ENCODE data around the gene PCARE.

The PCARE gene

DNA sequence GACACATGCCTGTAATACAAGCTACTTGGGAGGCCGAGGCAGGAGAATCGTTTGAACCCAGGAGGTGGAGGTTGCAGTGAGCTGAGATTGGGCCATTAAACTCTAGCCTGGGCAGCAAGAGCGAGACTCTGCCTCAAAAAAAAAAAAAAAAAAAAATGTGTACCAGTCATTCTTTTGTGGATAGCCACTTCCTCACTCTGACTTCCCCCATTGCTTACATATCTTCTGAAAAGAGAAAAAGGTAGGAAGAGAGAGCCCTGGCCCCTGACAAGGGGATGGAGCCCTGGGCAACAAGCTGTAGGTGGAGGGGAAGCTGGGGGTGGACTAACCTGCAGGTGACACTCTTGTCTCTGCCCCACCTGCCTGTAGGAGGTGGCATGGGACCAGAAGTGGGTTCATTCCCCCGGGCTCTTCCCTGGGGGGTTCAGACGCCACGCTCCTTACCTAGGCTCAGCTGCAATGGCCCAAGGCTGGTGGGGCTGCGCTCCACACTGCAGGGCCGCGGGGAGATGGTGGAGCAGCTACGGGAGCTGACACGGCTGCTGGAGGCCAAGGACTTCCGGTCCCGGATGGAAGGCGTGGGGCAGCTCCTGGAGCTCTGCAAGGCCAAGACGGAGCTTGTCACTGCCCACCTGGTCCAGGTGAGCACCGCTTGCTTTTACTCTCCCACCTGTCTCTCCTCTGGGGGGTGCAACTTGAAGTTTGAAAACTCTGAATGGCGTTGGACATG, 39.1 kb downstream of the PCARE start:
- no peak for DNase-seq (ENCODE audit: low spot score)

DNA sequence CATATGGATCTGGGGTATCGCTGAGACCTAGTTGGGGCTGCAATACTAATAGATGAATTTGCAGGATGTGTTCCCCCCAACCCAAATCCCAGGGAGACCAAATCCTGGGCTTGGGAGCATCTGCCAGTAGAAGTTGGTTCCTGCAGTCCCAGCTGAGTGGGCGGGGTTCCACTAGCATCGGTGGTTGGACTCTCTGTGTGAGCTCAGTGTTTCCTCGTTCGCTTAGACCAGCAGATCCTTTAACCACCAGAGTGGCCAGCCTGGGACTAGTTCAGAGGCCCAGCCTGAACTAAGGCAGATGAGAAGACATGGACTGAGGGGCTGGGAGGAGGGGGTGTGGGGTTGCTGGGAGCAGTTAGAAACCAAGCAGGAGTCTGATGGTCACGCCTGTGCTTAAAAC, 40.7 kb downstream of the PCARE start:
- no peak for DNase-seq (ENCODE audit: low spot score)

DNA sequence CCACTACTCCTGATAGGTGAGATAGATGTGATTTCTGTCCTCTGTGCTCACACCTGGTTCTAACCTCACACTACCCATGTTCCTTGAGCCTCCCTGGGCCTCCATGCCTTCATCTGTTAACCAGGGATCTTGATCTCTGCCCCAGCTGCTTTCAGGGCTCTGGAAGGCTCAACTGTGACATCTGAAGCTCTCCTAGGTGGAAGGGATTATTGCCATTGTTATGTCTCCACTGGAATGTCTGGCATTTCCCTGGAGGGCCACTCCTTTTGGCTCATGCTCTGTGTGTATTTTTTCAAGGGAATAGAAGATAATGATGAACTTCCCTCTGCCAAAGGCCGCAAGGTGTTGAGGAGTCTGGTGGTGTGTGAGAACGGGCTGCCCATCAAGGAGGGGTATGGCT, 41.2 kb downstream of the PCARE start:
- DNase-seq (ENCODE audit: low spot score) = no peak

DNA sequence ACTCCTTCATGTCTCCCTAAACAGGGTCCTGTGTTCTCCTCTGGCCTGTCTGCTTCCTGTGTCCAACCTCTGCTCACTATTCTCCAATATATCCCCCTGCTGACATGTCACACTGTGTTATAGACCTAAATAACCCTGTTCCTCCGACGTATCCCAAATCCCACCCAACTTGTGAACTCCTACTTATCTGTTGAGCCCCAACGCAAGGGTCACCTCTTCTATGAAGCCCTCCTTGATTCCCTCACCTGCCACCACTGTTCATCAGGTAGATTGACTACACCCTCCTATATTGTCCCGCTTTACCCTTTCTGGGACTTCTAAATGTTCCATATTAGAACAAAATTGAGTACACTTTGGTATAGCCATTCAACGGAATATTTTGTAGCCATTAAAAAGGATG, 42.1 kb downstream of the PCARE start:
- no peak for DNase-seq (ENCODE audit: low spot score)

DNA sequence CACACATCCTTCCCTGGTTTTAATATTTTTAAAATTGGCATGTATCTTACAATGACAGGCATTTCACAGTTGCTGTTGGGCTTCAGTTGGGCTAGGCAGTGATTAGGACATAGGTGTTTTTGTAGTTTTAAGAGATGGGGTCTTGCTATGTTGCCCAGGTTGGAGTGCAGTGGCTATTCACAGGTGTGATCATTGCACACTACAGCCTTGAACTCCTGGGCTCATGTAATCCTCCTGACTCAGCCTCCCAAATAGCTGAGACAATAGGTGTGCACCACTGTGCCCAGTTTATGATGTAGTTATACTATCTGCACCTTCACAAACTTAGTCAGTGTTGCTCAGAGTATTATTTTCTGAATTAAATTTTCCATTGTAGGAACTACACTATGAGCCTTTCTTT, 43.3 kb downstream of the PCARE start:
- no peak for DNase-seq (ENCODE audit: low spot score)

DNA sequence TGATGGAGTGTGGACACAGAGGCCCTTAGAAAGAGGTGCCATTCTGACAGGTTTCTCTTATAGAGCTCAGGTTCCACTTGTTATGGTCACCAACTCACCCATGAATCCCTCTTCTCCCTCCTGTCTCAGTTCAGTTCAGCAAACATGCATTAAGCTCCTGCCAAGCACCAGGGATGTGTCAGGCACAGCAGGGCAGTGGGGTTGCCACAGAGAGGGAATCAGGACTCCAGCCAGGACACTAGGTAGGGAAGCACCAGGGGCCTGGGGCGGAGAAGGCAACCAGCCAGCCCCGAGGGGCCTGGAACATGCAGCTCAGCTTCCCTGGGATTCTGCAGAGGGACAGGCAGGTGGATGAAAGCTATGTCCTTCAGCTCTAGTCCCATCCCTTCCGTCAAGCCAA, 48.6 kb downstream of the PCARE start:
- DNase-seq (ENCODE audit: low spot score) = no peak

DNA sequence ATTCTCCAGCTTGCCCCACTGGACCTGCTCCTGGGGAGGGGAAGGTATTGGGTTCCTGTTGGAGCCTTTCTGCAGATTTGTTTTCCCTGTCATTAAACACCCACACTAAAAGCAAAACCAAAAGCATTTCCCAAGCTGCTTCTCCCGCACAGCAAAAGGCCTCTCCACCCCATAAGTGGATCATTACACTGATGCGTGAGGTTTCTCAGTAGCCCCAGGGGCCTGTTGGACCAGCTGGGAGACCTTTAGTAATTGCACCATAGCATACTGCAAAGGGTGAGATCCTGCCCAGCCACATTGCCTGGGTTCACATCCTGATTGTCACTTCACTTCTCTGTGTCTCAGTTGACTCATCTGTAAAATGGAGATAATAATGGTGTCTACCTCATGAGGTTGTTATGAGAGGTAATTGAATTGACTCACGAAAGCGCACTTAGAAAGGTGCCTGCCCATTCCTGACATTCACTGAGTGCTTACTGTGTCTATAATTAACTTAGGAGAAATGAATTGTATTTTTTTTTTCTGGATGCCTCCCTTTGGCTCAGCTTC, 49.4 kb downstream of the PCARE start:
- DNase-seq (ENCODE audit: low spot score) = no peak

DNA sequence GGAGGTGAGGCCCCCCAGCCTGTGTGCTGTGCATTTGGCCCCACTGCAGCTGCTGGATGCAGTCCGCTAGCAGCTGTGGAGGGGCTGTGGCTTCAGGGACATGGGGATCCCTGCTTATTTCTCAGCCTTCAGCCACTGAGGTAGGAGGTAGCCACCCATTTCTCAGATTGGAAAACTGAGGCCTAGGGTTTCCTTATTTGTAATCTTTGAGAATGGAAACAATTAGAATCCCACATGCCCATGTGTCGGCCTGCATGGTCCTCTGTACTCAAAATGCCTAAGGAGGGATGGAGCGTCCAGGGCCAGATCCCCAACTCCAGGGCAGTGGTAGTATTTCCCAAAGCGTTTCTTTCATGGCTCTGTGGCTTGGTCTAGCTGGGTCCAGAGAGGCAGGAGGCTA, 51.1 kb downstream of the PCARE start:
- no peak for DNase-seq (ENCODE audit: low spot score)

DNA sequence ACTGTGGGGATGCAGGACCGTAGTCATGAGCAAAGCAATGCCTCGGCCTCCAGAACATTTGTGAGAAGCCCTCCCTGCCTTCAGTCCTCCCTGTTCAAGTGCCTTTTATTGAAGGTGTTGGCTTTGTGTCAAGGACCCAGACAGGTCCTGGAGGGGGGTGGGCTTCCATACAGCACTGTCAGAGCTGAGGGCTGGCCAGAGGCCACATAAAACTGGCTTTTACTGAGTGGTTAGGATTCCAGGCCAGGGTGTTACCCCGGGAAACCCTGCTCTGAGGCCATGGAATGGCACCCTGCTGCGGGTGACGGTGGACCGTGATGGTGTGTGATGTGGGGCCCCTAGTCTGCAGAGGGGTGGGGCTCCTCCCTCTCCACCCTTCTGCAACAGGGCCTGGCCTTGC, 51.6 kb downstream of the PCARE start:
- DNase-seq (ENCODE audit: low spot score) = no peak

DNA sequence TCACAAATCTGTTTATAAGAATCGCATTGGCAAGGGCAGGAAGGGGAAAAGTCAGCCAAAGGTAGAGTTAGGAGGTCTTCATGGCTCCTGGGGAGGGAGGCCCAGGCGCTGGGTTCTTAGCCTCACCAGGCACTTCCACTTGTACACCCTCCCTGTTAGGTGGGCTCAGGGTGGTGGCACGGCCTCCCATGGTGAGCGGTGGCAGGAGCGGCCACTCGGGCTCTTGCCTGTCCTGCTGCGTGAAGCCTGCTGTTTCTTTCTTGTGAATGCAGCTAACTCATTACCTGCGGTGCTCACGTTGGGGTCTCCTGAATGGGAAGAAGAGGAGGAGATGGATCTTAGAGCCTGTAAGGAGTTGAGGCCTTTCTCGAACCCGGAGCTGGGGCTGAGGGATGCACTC, 52.4 kb downstream of the PCARE start:
- DNase-seq (ENCODE audit: low spot score) = no peak

DNA sequence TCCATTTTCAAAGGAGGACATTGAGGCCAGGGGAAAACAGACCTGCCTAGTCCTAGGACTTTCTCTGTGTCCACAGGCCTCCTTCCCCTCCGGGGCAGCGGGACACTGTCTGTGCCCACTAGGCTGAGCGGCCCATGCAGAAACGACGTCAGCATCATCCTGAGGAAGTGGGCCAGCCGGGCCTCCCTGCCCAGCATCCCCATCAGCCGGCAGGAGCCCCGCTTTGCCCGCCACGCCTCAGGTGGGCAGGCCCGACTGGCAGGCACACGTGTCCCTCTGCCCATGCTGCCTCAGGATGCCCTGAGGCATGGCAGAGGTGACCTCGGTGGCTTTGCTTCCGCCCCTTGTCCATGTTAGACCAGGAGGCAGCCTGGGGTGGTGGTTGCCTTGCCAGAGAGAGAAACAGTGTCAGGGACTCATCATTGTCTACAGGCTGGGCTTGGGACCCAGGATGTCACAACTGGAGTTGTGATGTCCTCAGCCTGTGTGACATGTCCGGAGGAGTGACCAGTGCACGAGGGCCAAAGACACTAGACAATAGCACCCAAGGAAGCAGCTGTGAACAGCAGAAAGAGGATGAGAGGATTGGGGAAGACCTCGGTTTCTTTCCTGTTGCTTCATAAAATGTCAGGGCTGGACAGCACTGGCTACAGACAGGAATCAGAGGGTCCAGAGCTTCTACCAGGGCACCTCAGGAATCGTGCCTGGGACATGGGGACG, 56.4 kb downstream of the PCARE start:
- no peak for DNase-seq (ENCODE audit: low spot score)

DNA sequence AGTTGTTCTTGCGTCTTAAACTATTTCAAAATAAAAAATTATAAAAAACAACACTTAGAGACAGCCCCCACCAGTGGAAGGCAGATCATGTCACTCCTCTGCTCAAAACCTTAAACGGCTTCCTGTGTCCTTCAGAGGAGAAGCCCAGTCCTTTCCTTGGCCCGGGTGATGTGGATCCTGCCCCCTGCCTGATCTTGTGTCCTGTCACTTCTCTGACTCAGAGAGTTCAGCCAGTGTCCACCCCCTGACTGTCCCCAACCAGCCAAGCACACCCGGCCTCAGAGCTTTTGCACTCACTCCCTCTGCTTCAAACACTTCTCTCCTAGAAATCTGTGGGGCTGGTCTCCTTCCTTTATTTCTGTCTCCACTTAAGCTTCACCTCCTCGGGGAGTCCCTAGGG, 57.8 kb downstream of the PCARE start:
- no peak for DNase-seq (ENCODE audit: low spot score)

DNA sequence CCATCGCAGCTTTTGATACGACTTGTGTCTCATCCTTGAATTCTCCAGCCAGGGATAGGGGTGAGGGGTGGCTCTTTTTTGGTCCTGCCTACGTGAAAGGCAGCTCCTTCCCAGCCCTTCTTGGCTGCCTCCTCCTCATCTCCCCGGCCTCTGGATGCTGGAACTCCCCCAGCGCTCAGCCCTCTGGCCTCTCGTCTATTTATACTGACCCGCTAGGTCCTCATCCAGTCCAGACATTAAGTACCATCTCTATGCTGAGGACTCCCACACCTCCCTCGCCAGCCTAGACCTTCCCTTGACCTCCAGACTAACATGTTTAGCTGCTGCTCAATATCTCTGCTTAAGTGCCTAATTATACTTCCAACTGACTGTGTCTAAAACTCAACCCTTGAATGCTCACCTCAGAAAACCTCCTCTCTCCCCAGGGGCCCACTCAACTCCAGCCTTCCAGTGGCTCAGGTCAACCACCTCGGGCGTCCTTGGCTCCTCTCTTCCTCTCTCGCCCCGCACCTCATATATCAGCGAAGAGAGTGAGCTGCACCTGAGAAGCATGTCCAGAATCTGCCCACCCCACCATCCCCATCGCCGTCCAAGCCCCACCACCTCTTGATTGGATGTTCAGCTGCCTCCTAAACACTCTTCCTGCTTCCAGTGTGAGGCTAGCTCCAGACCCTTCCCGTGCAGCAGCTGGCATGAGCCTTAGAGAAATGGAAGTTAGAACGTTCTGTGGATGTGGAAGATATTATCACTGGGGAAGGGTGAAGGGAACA, 58.4 kb downstream of the PCARE start:
- DNase-seq (ENCODE audit: low spot score) = no peak

DNA sequence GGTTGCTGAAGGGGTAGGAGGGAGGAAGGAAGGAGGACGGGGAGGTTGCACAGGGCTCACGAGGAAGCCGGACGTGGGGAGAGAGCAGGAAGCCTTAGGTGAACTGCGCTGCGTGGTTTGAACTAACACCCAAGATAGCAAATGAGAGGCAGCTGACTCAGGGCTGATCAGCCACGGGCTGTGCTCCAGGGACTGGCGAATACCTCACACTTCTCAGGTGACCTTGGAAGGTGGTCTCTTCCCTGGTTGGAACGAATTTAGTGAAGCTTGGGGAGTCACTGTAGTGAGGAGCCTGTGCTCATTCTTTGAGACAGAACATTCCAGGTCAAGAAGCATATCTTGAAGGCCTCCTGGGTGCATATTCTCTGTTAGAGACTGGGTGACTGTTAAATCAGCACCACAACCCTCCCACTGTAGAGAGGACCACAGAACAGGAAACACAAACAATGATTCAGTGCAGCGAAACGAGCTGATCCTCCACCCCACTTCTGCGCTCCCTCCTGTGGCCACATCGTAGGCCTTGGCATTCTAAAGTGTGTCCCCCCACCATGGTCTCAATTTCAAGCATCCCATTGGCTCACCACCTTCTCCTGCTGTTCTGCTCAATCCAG, 59.4 kb downstream of the PCARE start:
- DNase-seq (ENCODE audit: low spot score) = peak; percentile 73

DNA sequence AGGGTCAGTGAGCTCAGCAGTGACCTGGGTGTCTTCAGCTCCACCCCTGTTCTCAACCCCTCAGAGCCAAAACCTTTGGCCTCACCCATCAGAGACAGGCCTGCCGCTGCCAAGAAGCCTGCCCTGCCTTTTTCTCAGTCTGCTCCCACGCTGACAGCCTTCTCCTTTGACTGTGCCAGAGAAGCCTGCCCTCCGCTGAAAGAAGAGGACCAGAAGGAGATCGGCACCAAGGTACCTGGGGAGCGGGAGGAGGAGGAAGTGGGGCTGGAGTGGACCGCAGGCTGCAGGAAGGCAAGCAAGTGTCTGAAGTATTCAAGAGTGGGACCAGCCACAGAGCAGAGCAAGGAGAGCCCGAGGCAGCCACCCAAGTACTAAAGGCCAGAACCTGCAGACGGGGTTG, 60.0 kb downstream of the PCARE start:
- no peak for DNase-seq (ENCODE audit: low spot score)

DNA sequence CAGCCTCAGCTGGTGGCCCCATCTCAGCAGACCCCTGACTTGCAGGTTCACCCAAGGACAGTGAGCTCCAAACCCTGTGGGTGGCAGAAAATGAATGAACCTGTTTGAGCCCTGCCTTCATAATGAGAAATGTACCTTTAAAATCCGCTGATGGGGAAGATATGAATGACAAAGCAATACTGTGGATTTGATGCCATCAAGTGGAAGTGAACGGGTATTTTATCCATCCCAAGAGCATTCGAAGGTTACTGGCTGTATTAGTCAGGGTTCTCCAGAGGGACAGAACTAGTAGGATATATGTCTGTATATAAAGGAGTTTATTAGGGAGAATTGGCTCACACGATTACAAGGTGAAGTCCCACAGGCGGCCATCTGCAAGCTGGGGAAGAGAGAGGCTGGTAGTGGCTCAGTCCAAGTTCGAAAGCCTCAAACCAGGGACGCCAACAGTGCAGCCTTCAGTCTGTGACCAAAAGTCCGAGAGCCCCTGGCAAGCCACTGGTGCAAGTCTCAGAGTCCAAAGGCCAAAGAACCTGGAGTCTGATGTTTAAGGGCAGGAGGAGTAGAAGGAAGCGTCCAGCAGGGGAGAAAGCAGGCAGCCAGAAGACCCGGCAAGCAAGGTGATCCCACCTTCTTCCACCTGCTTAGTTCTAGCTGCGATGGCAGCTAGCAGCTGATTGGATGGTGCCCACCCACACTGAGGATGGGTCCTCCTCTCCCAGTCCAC, 61.1 kb downstream of the PCARE start:
- no peak for DNase-seq (ENCODE audit: low spot score)

DNA sequence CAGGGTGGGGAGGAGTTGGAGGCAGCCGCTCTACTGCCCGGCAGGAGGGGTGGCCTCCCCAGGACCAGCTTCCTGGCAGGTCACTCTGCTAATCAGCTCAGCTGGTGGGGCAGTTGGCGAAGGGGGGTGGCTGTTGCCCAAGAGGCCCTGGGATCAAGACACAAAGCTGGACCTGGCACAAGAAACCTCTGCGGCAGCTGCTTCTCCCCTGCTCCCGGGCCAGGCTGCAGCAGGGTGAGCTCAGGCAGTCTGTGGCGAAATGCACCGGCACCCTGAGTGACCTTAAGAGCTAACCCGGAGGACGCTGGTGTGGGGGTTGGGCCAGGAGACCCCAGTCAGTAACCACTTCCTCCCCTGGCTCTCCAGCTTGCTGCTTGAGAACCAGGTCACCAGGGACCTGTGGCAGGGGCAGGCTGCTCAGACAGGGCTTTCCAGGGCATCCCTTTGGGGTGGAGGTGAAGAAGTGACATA, 62.1 kb downstream of the PCARE start:
- DNase-seq (ENCODE audit: low spot score) = peak; percentile 31

Data from CD4-positive, alpha-beta T cell treated with Interleukin-15 for 4 hours (primary cell).